NOMO-1 treated with dmso at 0.1 percent for 144 hours (cell line): Measurements from ENCODE around the gene TRIM14.
"Not testable (repeated sequence)": the region's sequence is repeated elsewhere in the genome, so short reads cannot be mapped to it uniquely, and the experiment has no call there.

Source experiments
- DNase-seq: peaks from one replicate; lab custom pipeline; 2025; ENCODE audit not compliant: unreplicated experiment; lab: John Stamatoyannopoulos, UW

TRIM14 gene

GRCh38 chr9:98050351-98050750 is 68.7 kb downstream of the TRIM14 start:
- no peak for DNase-seq

- no peak for DNase-seq
These were observed 69.5 kb downstream of the TRIM14 start for GRCh38 chr9:98049288-98050072.

GRCh38 chr9:98047002-98047401 is 72.0 kb downstream of the TRIM14 start:
- DNase-seq, result no peak

GRCh38 chr9:98046180-98046543 is 72.9 kb downstream of the TRIM14 start:
- DNase-seq, result no peak

- peak; percentile 87 for DNase-seq
These were observed 73.5 kb downstream of the TRIM14 start for GRCh38 chr9:98045234-98046179.

GRCh38 chr9:98043915-98044314 is 75.1 kb downstream of the TRIM14 start:
- DNase-seq, result peak; percentile 2

- no peak for DNase-seq
These were observed 78.8 kb downstream of the TRIM14 start for GRCh38 chr9:98040212-98040611.

GRCh38 chr9:98039607-98040017 is 79.4 kb downstream of the TRIM14 start:
- no peak for DNase-seq

GRCh38 chr9:98038958-98039357 is 80.1 kb downstream of the TRIM14 start:
- no peak for DNase-seq

GRCh38 chr9:98037357-98037756 is 81.7 kb downstream of the TRIM14 start:
- DNase-seq, result no peak

- DNase-seq, result peak; percentile 53
These were observed 84.2 kb downstream of the TRIM14 start for GRCh38 chr9:98034593-98035546.

GRCh38 chr9:98031935-98032334 is 87.1 kb downstream of the TRIM14 start:
- no peak for DNase-seq

- DNase-seq, result no peak
These were observed 87.9 kb downstream of the TRIM14 start for GRCh38 chr9:98031169-98031568.

GRCh38 chr9:98024702-98025101 is 94.3 kb downstream of the TRIM14 start:
- DNase-seq, result no peak

- DNase-seq, result no peak
These were observed 96.6 kb downstream of the TRIM14 start for GRCh38 chr9:98022447-98022846.

- DNase-seq, result no peak
These were observed 97.5 kb downstream of the TRIM14 start for GRCh38 chr9:98021306-98022040.

- no peak for DNase-seq
These were observed 98.4 kb downstream of the TRIM14 start for GRCh38 chr9:98020476-98021145.

- not testable (repeated sequence) for DNase-seq
These were observed 99.2 kb downstream of the TRIM14 start for GRCh38 chr9:98019869-98020268.
